22Rv1 (cell line): ENCODE data around the gene KCNQ1.

Experiments
- H3K27ac ChIP-seq: fragments of 450-650 bp; 2 replicates; pipeline ENCODE4 v1.5.1; 2017
- CTCF ChIP-seq: fragments of 450-650 bp; IDR thresholded peaks from 2 replicates; pipeline ENCODE4 v1.5.1; 2017; ENCODE audit warnings: mild to moderate bottlenecking
- ZFX ChIP-seq: fragments of 450-650 bp; IDR thresholded peaks from 2 replicates; pipeline ENCODE4 v1.6.1; 2017; ENCODE audit warnings: antibody characterized with exemption, borderline replicate concordance

KCNQ1 gene

GRCh38 chr11:2434506-2435255 lies 10.1 kb upstream of the KCNQ1 start:
- no peak overlapping the region for H3K27ac ChIP-seq
- TF ChIP-seq CTCF (no peak), ZFX (no peak)

GRCh38 chr11:2435288-2436012 lies 9.4 kb upstream of the KCNQ1 start:
- H3K27ac ChIP-seq: no peak overlapping the region

DNA sequence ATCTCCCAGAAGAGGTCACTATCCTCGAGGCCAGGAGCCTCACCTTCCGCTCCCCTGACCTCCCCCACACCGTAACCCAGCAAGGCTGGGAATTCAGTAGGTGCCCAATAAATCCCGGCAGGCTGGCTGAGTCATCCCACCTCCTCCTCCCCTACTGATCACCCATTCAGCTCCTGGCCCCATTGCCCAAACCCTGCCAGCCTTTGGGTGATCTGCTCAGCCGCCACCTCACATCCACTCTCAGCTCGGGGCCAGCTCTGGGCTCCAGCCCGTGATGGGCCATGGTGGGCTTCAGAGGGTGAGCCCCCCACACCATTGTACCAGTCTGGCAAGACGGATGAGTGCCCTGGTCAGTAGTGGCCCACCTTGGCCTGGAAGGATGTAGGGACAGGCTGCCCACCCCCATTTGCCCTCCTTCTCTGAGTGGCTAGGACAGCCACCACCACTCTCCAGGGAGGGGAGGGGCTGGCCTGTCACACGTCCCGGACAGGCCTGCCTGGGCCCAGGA lies 8.7 kb upstream of the KCNQ1 start:
- no peak overlapping the region for H3K27ac ChIP-seq
- TF ChIP-seq CTCF (no peak), ZFX (no peak)

More at GRCh38 chr11:2435288-2436012, 9.4 kb upstream of the KCNQ1 start:
- TF ChIP-seq ZFX (no peak), CTCF (no peak)

DNA sequence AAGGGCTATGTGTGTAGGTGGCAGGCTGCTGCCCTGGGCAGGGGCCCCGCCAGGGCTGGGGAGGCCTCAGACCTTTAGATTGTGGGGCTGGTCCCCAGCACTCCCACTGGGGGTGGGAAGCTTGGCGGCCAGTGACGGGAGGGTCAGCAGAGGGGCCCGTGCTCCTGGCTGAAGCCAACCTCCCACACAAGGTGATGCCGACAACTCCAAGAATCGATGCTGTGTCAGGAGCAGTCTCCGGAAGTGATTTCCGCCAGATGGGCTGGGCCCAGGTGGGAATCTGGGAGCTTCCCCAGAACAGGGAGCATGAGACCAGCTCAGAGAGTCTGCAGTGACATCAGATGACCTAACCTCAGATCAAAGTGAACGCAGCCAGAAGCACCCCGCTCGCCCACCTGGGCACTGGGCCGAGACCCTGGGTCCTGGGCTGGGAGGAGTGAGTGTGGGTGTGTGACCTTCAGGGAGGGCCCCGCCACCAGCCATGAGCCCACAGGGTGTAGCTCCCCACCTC lies 8.2 kb upstream of the KCNQ1 start:
- H3K27ac ChIP-seq: no peak overlapping the region
- TF ChIP-seq ZFX (no peak), CTCF (no peak)

- TF ChIP-seq CTCF (no peak), ZFX (no peak)
- no peak overlapping the region for H3K27ac ChIP-seq
These were observed 7.3 kb upstream of the KCNQ1 start for GRCh38 chr11:2437516-2437915.

- TF ChIP-seq CTCF (no peak), ZFX (no peak)
These were observed 5.0 kb upstream of the KCNQ1 start for GRCh38 chr11:2439820-2440219.

DNA sequence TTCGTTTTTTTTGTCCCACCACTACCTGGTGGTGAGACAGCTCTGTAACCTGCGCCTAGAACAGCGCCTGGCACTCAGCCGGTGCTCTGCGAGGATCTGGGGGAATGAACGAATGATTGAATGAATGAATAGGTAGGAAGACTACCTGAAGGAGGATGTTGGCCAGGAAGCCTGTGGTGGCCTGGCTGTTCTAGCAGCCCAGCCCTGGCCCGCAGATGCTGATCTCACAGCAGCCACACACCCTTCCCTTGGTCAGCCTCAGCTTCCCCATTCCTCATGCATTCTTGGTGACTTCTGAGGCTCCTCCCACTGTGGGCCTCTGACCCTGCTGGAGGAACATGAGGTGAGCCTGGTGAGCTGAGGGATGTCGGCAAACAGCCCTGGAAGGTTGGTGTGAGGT lies 4.2 kb upstream of the KCNQ1 start:
- TF ChIP-seq CTCF (no peak), ZFX (no peak)
- no peak overlapping the region for H3K27ac ChIP-seq

More at GRCh38 chr11:2439820-2440219, 5.0 kb upstream of the KCNQ1 start:
- H3K27ac ChIP-seq: no peak overlapping the region
